ENCODE data around the gene TM4SF4.

Gene TM4SF4

DNA sequence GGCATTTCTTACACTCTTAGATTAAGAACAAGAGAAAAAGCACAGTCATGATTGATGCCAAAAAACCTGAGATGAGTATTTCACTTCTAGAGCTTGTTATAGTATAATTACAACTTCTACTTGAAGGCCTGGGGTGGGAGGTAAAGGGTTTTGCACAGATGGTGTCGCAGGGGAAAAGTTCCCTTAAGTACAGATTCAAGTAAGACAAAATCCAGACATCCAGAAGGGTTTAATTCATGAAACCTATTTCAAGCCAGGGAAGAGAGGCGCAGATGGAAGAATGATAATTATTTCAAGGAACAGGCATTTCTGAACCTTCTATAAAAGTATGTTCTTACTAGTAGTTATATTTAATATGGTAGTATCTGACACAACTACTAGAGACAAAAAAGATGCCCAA is 70.6 kb downstream of the TM4SF4 start:
- H3K27ac ChIP-seq (ENCODE audit: low read length), result no peak overlapping the region
- no peak overlapping the region for H3K4me3 ChIP-seq (ENCODE audit: low read length)
- H3K9me3 ChIP-seq (ENCODE audit: control insufficient read depth, low read depth, low read length), result no peaks in the 10 kb centered on the region
- no peaks in the 10 kb centered on the region for H3K27me3 ChIP-seq (ENCODE audit: control insufficient read depth, insufficient read depth, low read length)
- H3K9ac ChIP-seq (ENCODE audit: low read length), result no peak overlapping the region
- no peaks in the 10 kb centered on the region for H3K36me3 ChIP-seq (ENCODE audit: control insufficient read depth, low read depth, low read length)
- peaks cover 12% of the 10 kb centered on the region for H3K4me1 ChIP-seq (ENCODE audit: control insufficient read depth, low read depth, low read length)

DNA sequence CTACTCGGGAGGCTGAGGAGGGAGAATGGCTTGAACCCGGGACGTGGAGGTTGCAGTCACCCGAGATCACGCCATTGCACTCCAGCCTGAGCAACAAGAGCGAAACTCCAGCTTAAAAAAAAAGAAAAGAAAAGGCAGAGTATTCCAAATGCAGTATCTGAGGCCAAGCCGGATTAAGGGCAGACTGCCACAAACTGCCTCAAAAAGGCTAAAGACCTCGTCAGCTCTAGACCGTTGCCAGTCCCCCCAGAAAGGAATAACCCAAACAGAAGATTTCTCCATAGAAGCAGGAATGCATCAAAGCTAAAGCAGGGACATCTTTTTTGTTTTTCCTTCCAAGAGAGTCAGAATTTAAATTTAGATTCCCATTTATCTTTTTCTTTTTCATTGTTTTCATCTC is 72.9 kb downstream of the TM4SF4 start:
- H3K9ac ChIP-seq (ENCODE audit: low read length), result no peak overlapping the region
- no peak overlapping the region for H3K27ac ChIP-seq (ENCODE audit: low read length)
- peaks cover 26% of the 10 kb centered on the region for H3K4me1 ChIP-seq (ENCODE audit: control insufficient read depth, low read depth, low read length)
- H3K9me3 ChIP-seq (ENCODE audit: control insufficient read depth, low read depth, low read length), result no peaks in the 10 kb centered on the region
- no peak overlapping the region for H3K4me3 ChIP-seq (ENCODE audit: low read length)
- no peaks in the 10 kb centered on the region for H3K36me3 ChIP-seq (ENCODE audit: control insufficient read depth, low read depth, low read length)
- no peaks in the 10 kb centered on the region for H3K27me3 ChIP-seq (ENCODE audit: control insufficient read depth, insufficient read depth, low read length)

DNA sequence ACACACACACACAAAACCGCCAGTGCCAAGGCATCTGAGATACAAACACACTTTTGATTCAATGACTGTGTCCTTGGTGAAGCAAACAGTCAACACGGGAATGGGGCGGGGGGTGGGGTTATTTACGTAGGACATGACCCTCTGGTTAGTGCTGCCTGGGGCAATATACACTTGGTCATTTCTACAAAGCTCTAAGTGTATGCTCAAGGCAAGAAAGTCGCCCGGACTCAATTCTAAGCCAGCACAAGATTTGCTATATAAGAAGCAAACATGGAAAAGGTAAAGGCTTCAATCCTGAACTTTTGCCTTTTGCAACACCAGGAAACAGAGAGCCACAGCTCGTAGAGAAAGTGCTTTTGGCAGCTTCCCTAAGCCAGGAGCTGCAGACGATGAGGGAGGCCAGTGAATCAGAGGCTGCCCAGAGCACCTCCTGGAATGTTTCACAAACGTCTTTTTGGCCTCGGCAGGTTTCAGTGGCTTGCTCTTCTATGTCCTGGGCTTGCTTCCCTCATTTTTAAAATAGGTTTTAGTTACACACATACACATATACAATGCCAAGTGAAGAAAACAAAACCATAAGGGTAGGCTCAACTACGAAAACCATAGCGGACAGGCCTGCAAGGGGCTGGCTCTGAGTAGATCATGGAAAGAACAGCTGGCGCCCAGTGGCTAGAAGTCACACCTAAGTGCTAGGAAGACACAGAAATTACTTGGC is 73.6 kb downstream of the TM4SF4 start:
- H3K27ac ChIP-seq (ENCODE audit: low read length), result no peak overlapping the region
- no peaks in the 10 kb centered on the region for H3K36me3 ChIP-seq (ENCODE audit: control insufficient read depth, low read depth, low read length)
- H3K9me3 ChIP-seq (ENCODE audit: control insufficient read depth, low read depth, low read length), result no peaks in the 10 kb centered on the region
- H3K4me3 ChIP-seq (ENCODE audit: low read length), result no peak overlapping the region
- H3K9ac ChIP-seq (ENCODE audit: low read length), result no peak overlapping the region
- H3K27me3 ChIP-seq (ENCODE audit: control insufficient read depth, insufficient read depth, low read length), result no peaks in the 10 kb centered on the region
- peaks cover 30% of the 10 kb centered on the region for H3K4me1 ChIP-seq (ENCODE audit: control insufficient read depth, low read depth, low read length)

DNA sequence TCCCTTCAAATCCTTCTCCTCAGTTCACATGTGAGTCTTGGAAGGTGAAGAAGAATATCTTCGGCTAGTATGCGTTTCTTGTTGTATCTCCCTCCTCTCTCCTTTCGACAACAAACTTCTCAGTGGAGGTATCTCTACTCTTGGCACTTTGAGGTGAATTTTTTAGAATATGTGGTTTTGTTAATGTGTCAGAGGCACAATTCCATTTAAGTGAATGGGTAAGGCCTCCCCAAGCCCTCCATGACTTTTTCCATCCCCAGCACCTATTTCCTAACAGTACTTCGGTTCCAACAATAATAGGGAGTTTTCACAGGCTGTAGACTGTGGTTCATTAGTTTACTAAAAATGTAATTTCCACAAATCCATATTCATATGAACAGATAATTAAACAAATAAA is 74.2 kb downstream of the TM4SF4 start:
- Histone ChIP-seq H3K4me3 (ENCODE audit: low read length) (no peak overlapping the region), H3K9ac (ENCODE audit: low read length) (no peak overlapping the region), H3K27me3 (ENCODE audit: control insufficient read depth, insufficient read depth, low read length) (no peaks in the 10 kb centered on the region), H3K27ac (ENCODE audit: low read length) (no peak overlapping the region), H3K9me3 (ENCODE audit: control insufficient read depth, low read depth, low read length) (no peaks in the 10 kb centered on the region), H3K4me1 (ENCODE audit: control insufficient read depth, low read depth, low read length) (peaks cover 30% of the 10 kb centered on the region), H3K36me3 (ENCODE audit: control insufficient read depth, low read depth, low read length) (no peaks in the 10 kb centered on the region)

DNA sequence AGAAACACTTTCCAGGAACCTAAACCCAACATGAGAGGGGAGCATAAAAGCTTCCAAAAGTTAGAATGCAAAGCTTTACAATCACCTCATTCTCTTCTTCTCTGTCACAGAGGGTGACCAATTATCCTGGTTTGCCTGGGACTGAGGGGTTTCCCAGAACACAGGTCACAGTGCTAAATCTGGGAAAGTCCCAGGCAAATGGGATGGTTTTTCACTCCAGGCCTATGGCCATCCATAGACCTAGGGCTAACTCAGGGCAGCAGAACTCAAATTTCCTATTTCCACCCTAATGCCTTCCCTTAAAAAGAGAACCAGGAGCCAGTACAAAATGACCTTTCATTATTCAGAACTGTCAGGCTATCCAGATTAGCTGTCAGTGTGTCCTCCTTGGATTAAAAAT is 77.0 kb downstream of the TM4SF4 start:
- Histone ChIP-seq H3K9ac (ENCODE audit: low read length) (no peak overlapping the region), H3K27ac (ENCODE audit: low read length) (peak overlapping the region; percentile 9), H3K4me1 (ENCODE audit: control insufficient read depth, low read depth, low read length) (peaks cover 44% of the 10 kb centered on the region), H3K4me3 (ENCODE audit: low read length) (no peak overlapping the region), H3K36me3 (ENCODE audit: control insufficient read depth, low read depth, low read length) (no peaks in the 10 kb centered on the region), H3K27me3 (ENCODE audit: control insufficient read depth, insufficient read depth, low read length) (no peaks in the 10 kb centered on the region), H3K9me3 (ENCODE audit: control insufficient read depth, low read depth, low read length) (no peaks in the 10 kb centered on the region)

DNA sequence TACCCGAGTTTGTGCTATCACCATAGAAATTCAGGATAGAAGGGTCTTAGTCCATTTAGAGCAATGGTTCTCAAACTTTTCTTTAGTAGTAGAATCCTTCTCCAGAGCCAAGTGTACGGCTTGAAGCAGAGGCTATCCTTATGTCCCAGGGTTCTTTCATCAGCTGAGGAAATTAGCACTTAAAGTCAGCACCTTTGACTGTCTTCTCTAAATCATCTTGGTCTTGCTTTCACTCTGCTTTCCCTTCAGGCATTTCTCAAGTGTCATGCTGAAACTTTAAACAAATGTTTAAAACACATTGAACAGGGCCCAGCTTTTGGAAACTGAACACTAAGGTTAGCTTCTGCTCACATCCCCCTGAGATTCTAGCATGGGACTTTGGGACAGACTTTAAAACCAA is 78.2 kb downstream of the TM4SF4 start:
- no peaks in the 10 kb centered on the region for H3K9me3 ChIP-seq (ENCODE audit: control insufficient read depth, low read depth, low read length)
- no peaks in the 10 kb centered on the region for H3K36me3 ChIP-seq (ENCODE audit: control insufficient read depth, low read depth, low read length)
- H3K9ac ChIP-seq (ENCODE audit: low read length), result no peak overlapping the region
- no peaks in the 10 kb centered on the region for H3K27me3 ChIP-seq (ENCODE audit: control insufficient read depth, insufficient read depth, low read length)
- no peak overlapping the region for H3K27ac ChIP-seq (ENCODE audit: low read length)
- H3K4me1 ChIP-seq (ENCODE audit: control insufficient read depth, low read depth, low read length), result peaks cover 43% of the 10 kb centered on the region
- no peak overlapping the region for H3K4me3 ChIP-seq (ENCODE audit: low read length)
